ENCODE results near the gene ADGRD1.

The ADGRD1 gene

GRCh38 chr12:131085125-131085815, 131.6 kb downstream of the ADGRD1 start:
- TF ChIP-seq TAF1 (IDR thresholded peaks at IDR 0.05; ENCODE audit: borderline replicate concordance, insufficient read depth, low read length) (no peak), POLR2AphosphoS5 (IDR thresholded peaks at IDR 0.05; ENCODE audit: low read depth, low read length) (no peak), REST (IDR thresholded peaks at IDR 0.05; ENCODE audit: insufficient read depth in 1 of 2, low read depth in 2 of 2, low read length in 2 of 2) (no peak), FOXP2 (optimal IDR thresholded peaks at IDR 0.05; ENCODE audit: borderline replicate concordance, extremely low read depth, extremely low read length, insufficient read depth) (no peak), SIN3A (IDR thresholded peaks at IDR 0.05; ENCODE audit: borderline replicate concordance, insufficient read depth, low read length) (no peak)

GRCh38 chr12:131085816-131086591, 132.3 kb downstream of the ADGRD1 start:
- TF ChIP-seq REST (IDR thresholded peaks at IDR 0.05; ENCODE audit: insufficient read depth in 1 of 2, low read depth in 2 of 2, low read length in 2 of 2) (no peak), POLR2AphosphoS5 (IDR thresholded peaks at IDR 0.05; ENCODE audit: low read depth, low read length) (no peak), SIN3A (IDR thresholded peaks at IDR 0.05; ENCODE audit: borderline replicate concordance, insufficient read depth, low read length) (no peak), FOXP2 (optimal IDR thresholded peaks at IDR 0.05; ENCODE audit: borderline replicate concordance, extremely low read depth, extremely low read length, insufficient read depth) (no peak), TAF1 (IDR thresholded peaks at IDR 0.05; ENCODE audit: borderline replicate concordance, insufficient read depth, low read length) (no peak)

DNA sequence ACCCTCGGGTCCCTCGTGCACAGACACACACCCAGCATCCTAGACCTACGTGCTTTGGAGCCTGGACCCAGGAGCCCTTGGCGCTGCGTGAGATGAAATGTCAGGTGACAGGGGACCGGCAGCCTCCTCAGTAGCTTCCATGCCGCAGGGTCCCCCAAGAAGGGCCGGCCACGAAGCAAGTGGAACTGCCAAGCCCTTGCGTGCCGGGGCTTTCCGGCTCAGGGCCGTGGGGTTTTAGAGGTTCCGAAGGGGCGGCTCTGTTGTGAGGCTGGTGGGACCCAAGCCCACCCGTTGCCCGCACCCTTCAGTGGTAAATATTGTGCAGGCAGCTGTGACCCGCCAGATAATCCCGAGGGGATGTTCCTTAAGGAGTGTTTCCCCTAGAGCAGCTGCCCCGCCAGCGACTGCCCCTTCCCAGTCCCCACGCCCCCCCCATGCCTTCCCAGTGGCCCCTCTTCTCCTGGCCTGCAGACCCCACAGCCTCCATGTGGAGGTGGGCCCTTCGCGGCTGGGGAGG, 133.7 kb downstream of the ADGRD1 start:
- TF ChIP-seq SIN3A (IDR thresholded peaks at IDR 0.05; ENCODE audit: borderline replicate concordance, insufficient read depth, low read length) (no peak), TAF1 (IDR thresholded peaks at IDR 0.05; ENCODE audit: borderline replicate concordance, insufficient read depth, low read length) (no peak), REST (IDR thresholded peaks at IDR 0.05; ENCODE audit: insufficient read depth in 1 of 2, low read depth in 2 of 2, low read length in 2 of 2) (no peak), FOXP2 (optimal IDR thresholded peaks at IDR 0.05; ENCODE audit: borderline replicate concordance, extremely low read depth, extremely low read length, insufficient read depth) (no peak), POLR2AphosphoS5 (IDR thresholded peaks at IDR 0.05; ENCODE audit: low read depth, low read length) (no peak)

DNA sequence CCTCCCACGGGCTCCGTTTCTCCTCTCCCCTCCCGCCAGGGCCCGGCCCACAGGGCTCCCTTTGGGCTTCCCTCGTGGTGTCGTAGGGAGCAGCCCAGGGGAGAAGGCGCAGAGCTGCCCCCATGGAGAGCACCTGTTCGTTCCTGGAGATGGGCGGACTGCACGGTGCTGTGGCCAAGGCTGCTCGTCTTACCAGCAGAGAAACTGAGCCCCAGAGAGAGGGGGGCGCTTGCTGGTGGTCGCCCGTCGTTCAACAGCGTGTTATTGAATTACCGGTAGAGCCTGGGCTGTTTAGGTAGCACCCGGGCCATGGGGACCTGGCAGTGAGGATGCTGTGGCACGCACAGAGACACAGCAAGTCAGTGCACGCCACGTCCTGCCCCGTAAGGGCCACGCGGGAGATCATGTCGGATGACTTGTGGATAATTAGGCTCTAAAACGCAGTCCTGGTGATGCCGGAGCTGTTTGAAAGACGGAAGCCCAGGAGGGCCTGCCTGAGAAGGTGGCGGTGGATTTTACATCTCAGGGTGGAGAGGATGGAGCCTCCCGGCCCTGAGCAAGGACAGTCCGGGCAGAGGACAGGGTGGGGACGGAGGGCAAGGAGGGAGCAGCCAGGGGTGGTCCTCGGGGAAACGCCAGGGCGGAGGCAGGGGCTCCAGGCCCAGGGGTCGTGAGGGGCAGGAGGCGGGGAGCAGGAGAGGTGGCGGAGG, 134.4 kb downstream of the ADGRD1 start:
- no peak for TF ChIP-seq SIN3A (IDR thresholded peaks at IDR 0.05; ENCODE audit: borderline replicate concordance, insufficient read depth, low read length)
- TF ChIP-seq REST (IDR thresholded peaks at IDR 0.05; ENCODE audit: insufficient read depth in 1 of 2, low read depth in 2 of 2, low read length in 2 of 2): no peak
- no peak for TF ChIP-seq FOXP2 (optimal IDR thresholded peaks at IDR 0.05; ENCODE audit: borderline replicate concordance, extremely low read depth, extremely low read length, insufficient read depth)
- no peak for TF ChIP-seq POLR2AphosphoS5 (IDR thresholded peaks at IDR 0.05; ENCODE audit: low read depth, low read length)
- no peak for TF ChIP-seq TAF1 (IDR thresholded peaks at IDR 0.05; ENCODE audit: borderline replicate concordance, insufficient read depth, low read length)

Measured in PFSK-1 (cell line).